IPS-18c (cell line): ENCODE results near the gene DDR1.
"Not testable (repeated sequence)": the region's sequence is repeated elsewhere in the genome, so short reads cannot be mapped to it uniquely, and the experiment has no call there.

Experiments
- H3K4me3 ChIP-seq: 2 replicates; pipeline ENCODE4 v1.7.0; 2013; ENCODE audit warnings: low read depth, mild to moderate bottlenecking, low read length, moderate library complexity; ENCODE audit not compliant: insufficient read depth
- H3K9me3 ChIP-seq: one replicate; pipeline ENCODE4 v1.6.1; 2013; ENCODE audit warnings: mild to moderate bottlenecking, low read length, moderate library complexity; ENCODE audit not compliant: control insufficient read depth, insufficient read depth

DDR1 gene

DNA sequence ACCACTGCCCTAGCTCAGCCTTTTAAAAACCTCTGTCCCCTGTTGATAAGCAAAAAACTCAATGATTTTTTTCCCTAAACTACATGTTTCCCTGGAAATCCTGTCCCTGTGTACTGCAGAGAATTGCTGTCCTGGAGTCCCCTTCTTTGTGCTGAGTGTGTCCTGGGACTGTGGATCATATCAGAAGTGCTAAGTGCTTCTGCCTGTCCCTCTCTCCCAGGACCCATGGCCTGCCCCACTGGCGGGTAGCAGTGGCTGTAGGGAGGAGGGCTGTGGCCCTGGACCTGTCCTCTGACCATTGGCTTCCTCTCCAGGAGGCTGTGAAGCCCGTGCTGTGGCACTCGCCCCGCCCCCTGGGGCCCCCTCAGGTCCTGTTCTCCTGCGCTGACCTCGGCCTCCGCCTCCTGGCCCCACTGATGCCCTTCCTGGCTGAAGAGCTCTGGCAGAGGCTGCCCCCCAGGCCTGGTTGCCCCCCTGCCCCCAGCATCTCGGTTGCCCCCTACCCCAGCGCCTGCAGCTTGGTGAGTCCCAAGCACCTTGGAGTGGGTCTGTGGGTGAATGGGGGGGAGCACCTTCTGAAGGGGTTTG is 39.8 kb downstream of the DDR1 start:
- H3K4me3 ChIP-seq, result not testable (repeated sequence)

GRCh38 chr6:30926644-30927043 is 42.3 kb downstream of the DDR1 start:
- H3K9me3 ChIP-seq, result peaks cover 2% of the 10 kb centered on the region

More for the DNA sequence above, 39.8 kb downstream of the DDR1 start:
- H3K9me3 ChIP-seq, result not testable (repeated sequence)

DNA sequence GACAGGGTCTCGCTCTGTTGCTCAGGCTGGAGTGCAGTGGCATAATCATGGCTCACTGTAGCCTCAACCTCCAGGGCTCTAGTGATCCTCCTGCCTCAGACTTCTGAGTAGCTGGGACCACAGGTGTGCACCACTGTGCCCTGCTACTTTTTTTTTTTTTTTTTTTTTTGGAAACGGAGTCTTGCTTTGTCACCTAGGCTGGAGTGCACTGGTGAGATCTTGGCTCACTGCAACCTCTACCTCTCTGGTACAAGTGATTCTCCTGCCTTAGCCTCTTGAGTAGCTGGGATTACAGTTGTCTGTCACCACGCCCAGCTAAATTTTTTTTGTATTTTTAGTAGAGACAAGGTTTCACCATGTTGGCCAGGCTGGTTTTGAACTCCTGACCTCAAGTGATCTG is 42.8 kb downstream of the DDR1 start:
- H3K9me3 ChIP-seq, H3K4me3 ChIP-seq: not testable (repeated sequence)

More at GRCh38 chr6:30926644-30927043, 42.3 kb downstream of the DDR1 start:
- H3K4me3 ChIP-seq, result no peak overlapping the region

DNA sequence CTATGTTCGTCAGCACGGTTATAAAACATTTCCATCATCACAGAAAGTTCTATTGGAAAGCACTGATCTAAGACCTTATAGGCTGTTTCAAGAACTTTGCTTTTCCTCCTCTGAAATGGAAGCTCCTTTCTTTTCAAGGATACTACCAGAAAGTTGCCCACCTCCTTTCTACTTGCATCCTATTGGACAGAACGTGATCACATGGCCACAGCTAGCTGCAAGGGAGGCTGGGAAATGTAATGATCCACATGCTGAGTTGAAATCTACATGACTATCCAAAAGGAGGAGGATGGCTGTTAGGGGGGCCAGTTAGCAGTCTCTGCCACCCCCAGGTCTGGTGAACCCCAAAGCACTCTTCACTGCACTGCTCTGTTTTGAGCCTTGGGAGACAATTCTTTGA is 44.4 kb downstream of the DDR1 start:
- Histone ChIP-seq H3K9me3 (peaks cover 2% of the 10 kb centered on the region), H3K4me3 (no peak overlapping the region)

DNA sequence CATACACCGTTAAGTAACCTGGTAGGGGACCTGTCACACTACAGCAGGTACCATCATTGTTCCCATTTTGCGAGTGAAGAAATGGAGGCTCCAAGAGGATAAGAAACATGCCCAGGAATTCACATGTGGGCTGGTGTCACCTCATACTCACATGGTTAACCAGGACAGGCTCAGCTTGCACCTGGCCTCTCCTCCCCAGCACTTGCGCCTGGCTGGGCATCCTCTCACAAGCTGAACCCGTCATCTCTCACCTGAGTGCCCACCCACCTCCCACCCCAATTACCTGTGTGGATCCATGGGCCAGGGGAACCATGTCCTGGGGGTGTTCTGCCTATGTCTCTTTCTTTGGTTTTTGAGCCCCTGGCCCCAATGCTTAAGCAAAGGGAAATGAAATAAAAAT is 46.2 kb downstream of the DDR1 start:
- H3K9me3 ChIP-seq, result peaks cover 2% of the 10 kb centered on the region
- no peak overlapping the region for H3K4me3 ChIP-seq

DNA sequence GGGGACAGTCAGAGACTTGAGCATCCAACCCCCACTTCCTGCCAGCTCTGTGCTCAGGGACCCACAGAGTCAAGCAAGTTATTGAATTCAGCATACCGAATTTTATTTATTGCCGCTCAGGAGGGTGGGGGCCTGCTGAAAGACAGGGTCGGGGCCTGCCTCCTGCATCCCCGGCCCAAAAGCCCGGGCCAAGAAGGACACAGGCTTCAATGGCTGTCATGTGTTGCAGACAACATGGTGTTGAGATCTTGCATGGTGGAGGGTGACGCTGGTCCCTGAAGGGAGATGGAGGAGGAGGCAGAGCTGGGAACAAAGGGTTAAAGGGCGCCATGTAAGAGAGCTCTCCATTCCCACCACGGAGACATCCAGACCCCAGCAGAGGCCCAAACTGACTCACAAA is 47.0 kb downstream of the DDR1 start:
- Histone ChIP-seq H3K4me3 (no peak overlapping the region), H3K9me3 (peaks cover 2% of the 10 kb centered on the region)

GRCh38 chr6:30931969-30932645 is 47.8 kb downstream of the DDR1 start, which contains the start of gene SFTA2:
SFTA2 (minus strand) TSS chr6:30932170; CDS start chr6:30932096, 74 bp downstream.
- Histone ChIP-seq H3K4me3 (no peak within 1 kb of the TSS), H3K9me3 (peaks cover 2% of the 10 kb centered on the region)

DNA sequence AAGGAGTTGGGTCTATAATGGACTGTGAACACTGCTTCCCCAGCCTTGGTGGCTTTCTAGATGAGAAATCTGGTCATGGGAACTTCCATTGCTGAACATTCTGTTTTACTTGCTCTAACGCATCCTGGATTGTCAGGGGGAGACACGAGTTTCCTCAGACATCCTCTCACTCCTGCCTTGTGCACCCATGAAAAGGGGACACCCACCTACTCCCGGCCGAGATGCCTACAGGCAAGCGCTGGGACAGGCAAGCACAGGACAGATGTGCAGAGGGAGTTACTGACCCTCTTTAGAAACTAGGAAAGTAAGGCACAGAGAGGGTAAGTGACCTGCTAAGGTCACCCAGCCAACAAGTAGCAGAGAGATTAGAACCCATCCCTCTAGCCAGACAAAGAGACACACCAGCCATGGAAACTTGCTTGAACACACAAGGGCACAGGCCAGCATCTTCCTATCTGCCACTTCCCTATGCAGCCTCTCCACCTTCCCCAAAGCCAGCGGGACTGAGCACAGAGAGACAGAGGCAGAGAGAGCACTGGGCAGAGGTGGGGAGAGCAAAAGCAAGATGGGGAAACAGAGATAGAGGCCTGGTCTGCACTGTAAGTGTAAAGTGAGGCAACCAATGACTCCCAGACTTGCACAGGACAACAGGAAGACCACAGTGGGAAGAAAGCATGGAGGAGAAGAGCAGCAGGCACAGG is 48.5 kb downstream of the DDR1 start:
- no peak overlapping the region for H3K4me3 ChIP-seq
- H3K9me3 ChIP-seq, result no peaks in the 10 kb centered on the region

GRCh38 chr6:30935018-30935417 is 50.7 kb downstream of the DDR1 start:
- Histone ChIP-seq H3K9me3 (no peaks in the 10 kb centered on the region), H3K4me3 (no peak overlapping the region)

DNA sequence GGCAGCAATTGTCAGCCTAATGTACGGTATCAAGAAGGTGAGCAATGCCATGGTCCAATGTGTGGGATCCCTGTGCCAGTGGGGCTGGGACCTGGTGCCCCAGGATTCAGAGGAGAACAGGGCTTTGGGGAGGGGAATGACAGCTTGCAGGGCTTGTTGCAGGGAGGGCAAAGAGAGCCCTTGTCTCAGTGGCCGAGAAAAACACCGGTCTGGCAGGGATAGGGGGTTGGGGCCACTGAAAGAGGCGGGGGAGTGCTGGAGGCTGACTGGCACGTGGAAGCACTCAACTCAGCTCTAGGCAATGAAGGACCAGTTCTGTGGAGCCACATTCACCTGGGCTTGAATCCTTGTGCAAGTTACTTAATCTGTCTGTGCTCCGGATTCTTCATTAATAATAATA is 52.9 kb downstream of the DDR1 start:
- Histone ChIP-seq H3K4me3 (no peak overlapping the region), H3K9me3 (no peaks in the 10 kb centered on the region)

GRCh38 chr6:30938730-30939129 is 54.4 kb downstream of the DDR1 start:
- no peaks in the 10 kb centered on the region for H3K9me3 ChIP-seq

GRCh38 chr6:30939473-30939872 is 55.2 kb downstream of the DDR1 start:
- no peaks in the 10 kb centered on the region for H3K9me3 ChIP-seq
- H3K4me3 ChIP-seq, result no peak overlapping the region

More at GRCh38 chr6:30938730-30939129, 54.4 kb downstream of the DDR1 start:
- no peak overlapping the region for H3K4me3 ChIP-seq

GRCh38 chr6:30940361-30940986 is 56.2 kb downstream of the DDR1 start, which contains the start of gene MUCL3:
MUCL3 (plus strand) TSS chr6:30940973; CDS start chr6:30941000, 27 bp downstream.
- Histone ChIP-seq H3K4me3 (no peak within 1 kb of the TSS), H3K9me3 (no peaks in the 10 kb centered on the region)

DNA sequence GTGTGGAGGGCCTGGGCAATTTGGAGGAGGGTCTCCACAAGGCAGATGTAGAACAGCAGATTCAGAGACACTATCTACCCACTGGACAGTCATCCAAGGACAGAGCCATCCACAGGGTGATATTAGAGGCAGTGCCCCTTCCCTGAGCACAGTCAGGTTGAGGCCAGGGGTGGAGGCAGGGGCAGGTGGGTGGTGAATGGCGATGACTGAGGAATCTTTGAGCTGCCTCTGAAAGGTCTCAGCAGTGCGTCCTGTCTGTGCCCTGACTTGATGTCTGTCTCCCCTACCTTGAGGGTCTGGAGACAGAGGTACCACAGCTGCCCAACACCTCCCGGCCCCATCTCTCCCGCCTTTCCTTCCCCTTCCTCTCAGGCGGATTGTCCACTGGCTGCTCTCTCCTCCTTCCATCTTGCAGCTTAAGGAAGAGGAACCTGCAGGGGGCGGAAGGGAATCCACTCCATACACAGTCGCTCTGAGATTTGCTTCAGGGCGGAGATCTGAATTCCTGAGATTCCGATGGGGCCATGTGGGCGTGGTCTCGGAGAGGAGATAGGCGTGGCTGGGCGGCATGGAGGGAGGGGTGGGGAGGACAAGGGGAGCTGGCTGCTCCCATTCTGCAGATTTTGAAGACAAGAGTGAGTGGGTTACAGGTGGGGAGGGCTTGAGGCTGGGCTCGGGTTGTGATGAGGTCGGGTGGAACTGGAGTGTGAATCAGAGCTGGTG is 58.2 kb downstream of the DDR1 start:
- no peaks in the 10 kb centered on the region for H3K9me3 ChIP-seq
- no peak overlapping the region for H3K4me3 ChIP-seq

DNA sequence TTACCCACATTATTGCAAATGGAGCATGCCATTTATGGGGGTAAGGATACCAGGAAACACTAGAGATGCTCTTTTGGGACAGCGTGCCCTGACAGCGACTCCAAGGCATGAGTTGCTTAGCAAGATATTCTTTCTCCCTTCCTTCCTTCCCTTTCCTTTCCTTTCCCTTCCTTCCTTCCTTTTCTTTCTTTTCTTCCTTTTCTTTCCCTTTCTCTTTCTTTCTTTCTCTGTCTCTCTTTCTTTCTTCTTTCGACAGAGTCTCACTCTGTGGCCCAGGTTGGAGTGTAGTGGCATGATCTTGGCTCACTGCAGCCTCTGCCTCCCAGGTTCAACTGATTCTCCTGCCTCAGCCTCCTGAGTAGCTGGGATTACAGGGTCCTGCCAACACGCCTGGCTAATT is 59.7 kb downstream of the DDR1 start:
- H3K4me3 ChIP-seq, result no peak overlapping the region
- H3K9me3 ChIP-seq, result no peaks in the 10 kb centered on the region

DNA sequence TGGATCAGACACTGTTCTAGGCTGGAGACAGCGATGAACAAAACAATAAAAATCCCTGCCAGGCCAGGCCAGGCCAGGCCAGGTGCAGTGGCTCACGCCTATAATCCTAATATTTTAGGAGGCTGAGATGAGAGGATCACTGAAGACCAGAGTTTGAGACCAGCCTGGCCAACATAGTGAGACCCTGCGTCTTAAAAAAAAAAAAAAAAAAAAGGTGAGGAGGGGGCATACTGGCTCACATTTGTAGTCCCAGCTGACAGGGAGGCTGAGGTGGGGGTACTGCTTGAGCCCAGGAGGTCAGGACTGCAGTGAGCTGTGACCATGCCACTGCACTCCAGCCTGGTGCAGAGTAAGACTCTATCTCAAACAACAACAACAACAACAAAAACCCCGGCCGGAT is 61.0 kb downstream of the DDR1 start:
- H3K9me3 ChIP-seq, result no peaks in the 10 kb centered on the region

GRCh38 chr6:30947231-30947630 is 62.9 kb downstream of the DDR1 start:
- Histone ChIP-seq H3K9me3 (no peaks in the 10 kb centered on the region), H3K4me3 (no peak overlapping the region)

More for the DNA sequence above, 61.0 kb downstream of the DDR1 start:
- H3K4me3 ChIP-seq, result no peak overlapping the region
